ENCODE results near the gene ENDOG.

ENDOG gene

DNA sequence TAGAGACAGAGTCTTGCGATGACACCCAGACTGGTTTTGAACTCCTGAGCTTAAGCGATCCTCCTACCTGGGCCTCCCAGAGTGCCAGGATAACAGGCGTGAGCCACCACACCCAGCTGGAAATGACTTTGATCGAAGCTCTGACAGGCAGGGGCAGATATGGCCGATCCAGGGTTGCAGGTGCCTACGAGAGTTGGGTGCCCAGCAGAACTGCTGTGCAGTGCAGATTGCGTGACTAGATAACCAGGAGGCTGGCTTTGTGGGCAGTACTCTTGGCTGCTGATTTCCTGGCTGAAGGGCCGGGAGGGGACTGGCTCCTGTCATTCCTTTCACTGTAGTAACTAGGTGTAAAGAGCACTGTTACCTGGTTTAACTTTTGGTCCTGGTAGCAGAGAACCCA lies 19.4 kb upstream of the ENDOG start:
- DNase-seq (ENCODE audit: low read depth in 4 of 4, low spot score in 1 of 4) = no peak

DNA sequence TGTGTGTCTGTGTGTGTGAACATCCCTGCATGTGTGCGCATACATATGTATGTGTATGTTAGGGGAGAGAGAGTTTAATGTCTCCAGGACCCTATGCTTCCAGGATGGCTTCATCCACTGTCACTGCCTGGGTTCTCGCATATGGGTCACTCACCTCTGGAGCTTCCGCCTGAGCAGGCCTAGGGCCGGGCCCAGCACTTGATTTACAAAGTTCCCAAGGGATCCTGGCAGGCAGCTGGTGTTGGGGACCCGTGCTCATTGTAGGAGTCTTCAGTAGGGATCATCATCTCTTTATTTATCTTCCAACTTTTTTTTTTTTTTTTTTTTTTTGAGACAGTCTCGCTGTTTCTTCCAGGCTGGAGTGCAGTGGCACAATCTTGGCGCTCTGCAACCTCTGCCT lies 18.2 kb upstream of the ENDOG start:
- DNase-seq (ENCODE audit: low read depth in 4 of 4, low spot score in 1 of 4) = no peak

DNA sequence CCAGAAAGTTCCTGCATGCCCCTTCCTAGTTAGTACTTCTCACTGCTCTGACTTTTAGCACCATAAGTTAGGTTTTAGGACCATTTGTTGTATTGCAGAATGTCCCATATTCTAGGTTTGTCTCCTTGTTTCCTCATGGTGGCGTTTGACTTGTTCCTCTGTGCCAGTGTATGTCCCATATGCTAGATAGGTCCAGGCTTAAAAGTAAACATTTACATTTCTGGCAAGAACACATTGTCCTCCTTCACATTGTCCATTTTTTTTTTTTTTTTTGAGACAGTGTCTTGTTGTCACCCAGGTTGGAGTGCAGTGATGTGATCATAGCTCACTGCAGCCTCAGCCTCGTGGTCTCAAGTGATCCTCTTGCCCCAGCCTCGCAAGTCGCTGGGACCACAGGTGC lies 15.8 kb upstream of the ENDOG start:
- DNase-seq (ENCODE audit: low read depth in 4 of 4, low spot score in 1 of 4) = no peak

DNA sequence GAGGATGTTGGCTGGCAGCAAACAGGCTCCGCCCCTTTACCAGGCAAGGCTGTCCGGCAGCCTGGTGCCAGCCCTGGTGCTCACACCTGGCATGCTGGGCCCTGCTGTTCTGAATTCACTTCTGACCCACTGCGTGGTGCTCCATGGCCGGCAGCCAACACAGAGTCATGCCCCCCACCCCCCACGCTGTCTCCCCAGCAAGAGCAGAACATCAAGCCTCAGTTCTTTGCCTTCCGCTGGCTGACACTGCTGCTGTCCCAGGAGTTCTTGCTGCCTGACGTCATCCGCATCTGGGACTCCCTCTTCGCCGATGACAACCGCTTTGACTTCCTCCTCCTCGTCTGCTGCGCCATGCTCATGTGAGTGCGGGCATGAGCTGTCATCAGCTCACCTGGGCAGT lies 12.6 kb upstream of the ENDOG start:
- no peak for DNase-seq (ENCODE audit: low read depth in 4 of 4, low spot score in 1 of 4)

DNA sequence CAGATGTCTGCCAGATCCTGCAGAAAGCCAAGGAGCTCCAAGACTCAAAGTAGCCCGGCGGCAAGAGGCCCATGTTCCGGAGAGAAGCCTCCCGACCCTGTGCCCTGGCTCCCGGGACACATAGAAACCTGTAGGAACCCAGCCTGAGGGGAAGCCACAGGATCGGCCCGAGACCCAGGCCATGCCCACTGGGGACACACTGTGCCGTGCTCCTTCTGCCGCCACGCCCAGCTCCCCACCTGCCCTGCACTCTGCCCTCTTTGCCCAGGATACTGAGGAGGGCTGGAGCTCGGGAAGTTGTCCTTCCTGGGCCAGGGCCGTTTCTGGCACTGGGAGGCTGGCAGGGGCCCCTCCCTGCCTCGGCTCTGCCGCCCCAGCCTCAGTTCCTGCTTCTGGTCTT lies 10.5 kb upstream of the ENDOG start:
- no peak for DNase-seq (ENCODE audit: low read depth in 4 of 4, low spot score in 1 of 4)

DNA sequence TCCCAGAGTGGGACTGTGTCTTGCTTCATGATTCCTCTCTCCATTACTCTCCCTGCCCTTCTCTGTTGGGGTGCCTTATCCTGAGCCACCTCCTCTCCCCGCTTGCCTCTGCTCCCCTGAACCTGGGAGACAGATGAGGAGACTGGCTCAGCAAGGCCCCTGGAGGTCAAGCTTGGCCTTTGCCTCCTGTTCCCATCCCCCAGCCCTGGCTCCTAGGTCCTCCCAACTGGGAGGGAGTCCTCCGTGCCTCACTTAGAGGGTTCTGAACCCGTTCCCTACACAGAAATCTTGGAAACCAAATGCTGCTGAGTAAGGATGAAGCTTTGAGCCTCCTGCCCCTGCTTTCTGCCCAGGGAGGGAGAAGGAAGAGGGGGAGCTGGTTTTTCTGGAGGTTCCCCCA lies 9.8 kb upstream of the ENDOG start:
- no peak for DNase-seq (ENCODE audit: low read depth in 4 of 4, low spot score in 1 of 4)

DNA sequence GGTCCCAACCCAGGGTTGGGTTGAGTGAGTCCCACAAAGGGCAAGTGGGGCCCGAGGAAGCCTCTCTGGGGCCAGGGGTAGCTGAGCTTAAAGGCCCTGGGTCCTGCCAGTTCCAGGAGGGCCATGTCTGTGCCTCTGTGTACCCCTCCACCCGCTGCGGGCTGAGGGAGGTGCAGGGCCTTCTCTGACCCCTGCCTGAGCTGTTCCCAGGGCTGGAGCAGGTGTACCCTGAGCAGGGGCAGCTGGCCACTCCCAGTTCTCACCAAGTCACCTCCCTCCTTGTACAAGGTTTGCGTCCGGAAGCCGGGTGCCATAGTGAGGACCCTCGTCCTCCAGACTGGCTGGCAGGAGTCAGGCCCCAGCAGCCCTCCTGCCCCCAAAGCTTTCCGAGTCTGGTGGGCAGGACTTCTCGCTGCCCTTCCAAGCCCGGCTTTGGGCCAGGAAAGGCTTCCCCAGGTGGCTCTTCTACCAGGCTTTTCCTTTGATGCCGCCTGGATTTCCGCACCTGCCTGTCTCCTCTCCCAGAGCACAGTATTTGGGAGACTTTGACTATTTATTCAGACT lies 9.2 kb upstream of the ENDOG start:
- DNase-seq (ENCODE audit: low read depth in 4 of 4, low spot score in 1 of 4) = no peak

DNA sequence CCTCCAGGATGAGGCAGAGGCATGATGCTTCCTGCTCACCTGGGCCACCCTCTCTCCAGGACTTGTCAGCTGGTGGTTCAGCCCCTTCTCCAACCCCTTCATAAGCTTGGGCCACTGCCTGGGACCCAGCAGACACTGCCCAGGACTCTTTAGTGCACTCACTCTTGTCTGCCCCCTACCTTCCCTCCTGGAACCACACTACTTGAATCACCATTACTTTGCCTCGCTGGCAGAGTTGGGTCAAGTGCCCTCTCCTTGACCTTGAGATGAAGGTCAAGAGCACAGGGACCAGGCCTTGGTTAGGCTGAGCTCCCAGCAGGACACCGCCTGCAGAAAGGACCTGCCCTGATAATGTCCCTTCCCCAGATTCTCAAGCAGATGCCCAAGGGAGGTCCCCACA lies 8.5 kb upstream of the ENDOG start:
- DNase-seq (ENCODE audit: low read depth in 4 of 4, low spot score in 1 of 4) = no peak

DNA sequence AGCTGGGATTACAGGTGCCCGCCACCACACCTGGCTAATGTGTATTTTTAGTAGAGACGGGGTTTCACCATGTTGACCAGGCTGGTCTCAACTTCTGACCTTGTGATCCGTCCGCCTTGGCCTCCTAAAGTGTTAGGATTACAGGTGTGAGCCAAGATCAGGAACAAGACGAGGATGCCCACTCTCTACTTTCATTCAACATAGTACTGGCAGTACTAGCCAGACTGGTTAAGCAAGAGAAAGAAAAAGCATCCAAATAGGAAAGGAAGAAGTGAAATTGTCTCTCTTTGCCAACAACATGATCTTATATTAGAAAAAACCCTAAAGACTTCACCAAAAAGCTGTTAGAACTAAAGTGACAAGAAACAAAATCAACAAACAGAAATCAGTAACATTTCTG lies 7.4 kb upstream of the ENDOG start:
- no peak for DNase-seq (ENCODE audit: low read depth in 4 of 4, low spot score in 1 of 4)

DNA sequence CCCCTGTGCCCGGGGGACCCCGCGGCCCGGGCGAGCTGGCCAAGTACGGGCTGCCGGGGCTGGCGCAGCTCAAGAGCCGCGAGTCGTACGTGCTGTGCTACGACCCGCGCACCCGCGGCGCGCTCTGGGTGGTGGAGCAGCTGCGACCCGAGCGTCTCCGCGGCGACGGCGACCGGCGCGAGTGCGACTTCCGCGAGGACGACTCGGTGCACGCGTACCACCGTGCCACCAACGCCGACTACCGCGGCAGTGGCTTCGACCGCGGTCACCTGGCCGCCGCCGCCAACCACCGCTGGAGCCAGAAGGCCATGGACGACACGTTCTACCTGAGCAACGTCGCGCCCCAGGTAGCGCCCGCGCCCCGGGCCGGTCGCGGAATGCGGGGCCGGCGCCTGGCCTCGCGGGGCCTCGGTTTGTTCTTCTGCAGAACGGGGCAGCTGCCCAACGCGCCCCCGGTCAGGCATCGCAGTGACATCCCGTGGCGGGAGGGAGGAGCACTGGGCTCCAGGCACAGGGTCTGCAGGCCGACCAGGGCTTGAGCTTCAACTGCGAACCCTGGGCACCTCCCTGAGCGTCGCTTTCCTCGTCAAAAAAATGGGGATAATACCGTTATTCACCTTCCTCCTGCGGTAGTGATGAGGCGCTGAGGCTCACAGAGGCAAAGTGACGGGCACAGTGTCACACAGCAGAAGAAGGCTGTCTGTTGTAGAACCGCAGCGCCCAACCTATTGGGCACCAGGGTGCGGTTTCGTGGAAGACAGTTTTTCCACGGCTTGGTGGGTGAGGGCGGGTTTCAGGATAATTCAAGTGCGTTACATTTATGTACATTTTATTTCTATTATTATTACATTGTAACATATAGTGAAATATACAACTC lies 777 bp downstream of the ENDOG start:
- DNase-seq (ENCODE audit: low read depth in 4 of 4, low spot score in 1 of 4) = peak in 3 of 4 experiments; percentile 21 to 46 (median 27)

DNA sequence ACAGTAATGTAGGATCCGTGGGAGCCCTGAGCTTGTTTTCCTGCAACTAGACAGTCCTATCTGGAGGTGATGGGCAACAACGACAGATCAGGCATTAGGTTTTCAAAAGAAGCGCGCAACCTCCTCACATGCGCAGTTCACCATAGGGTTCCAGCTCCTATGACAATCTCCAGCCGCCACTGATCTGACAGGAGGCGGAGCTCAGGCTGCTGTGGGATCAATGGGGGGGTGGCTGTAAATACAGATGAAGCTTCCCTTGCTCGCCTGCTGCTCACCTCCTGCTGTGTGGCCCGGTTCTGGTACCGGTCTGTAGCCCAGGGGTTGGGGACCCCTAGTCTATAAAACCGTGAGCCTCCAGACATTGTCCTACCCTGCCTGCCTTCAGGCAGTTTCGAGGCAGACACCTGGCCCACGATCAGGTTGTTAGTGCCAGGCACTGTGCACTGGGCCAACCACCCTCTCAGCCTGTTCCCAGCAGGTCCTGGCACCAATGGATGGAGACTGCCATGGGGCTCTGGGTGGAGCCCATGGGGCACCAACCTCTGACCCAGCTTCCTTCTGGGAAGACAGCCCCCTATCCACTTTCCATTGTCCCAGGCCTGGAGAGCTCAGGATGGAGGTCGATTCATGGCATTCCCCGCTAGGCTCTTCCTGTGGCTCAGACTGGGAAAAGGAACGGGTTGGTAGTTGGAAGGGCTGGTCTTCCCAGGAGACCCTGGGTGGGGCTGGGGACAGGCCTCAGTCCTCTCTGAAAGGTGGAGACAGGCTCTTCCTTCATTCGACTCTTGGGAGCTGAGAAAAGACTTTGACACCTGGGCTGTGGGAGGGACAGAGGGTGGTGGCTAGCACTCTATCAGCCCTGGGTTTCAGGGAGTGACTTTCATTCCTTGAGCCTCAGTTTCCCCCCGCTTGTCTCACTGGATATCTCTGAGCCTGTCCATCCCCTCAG lies 1.7 kb downstream of the ENDOG start:
- no peak for DNase-seq (ENCODE audit: low read depth in 4 of 4, low spot score in 1 of 4)

DNA sequence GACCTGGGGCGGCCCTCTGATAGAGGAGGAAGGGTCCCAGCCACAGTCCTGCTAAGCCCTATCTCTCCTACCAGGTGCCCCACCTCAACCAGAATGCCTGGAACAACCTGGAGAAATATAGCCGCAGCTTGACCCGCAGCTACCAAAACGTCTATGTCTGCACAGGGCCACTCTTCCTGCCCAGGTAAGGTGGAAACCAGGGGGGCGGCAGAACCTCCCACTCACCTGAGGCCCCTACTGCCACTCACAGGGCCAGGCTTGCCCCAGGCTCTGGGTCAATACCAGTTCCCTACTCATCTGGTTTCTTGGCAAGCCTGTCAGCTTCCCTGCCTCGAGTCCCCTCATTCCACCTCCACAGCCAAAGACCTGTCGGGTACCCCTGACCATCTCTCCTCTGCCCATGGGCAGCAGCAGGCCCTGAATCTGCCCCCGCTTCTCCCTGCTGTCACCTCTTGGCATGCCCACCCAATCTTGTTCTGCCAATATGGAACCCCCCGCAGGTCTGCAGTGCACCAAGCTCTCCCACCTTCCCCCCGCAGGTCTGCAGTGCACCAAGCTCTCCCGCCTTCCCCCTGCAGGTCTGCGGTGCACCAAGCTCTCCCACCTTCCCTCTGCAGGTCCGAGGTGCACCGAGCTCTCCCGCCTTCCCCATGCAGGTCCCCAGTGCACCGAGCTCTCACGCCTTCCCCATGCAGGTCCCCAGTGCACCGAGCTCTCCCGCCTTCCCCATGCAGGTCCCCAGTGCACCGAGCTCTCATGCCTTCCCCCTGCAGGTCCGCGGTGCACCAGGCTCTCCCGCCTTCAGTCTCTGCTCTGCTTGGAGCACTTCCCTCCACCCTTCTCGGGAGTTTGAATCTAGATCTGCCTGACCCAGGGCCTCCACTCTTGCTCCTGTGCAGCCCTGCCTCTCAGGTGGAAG lies 2.6 kb downstream of the ENDOG start:
- no peak for DNase-seq (ENCODE audit: low read depth in 4 of 4, low spot score in 1 of 4)

DNA sequence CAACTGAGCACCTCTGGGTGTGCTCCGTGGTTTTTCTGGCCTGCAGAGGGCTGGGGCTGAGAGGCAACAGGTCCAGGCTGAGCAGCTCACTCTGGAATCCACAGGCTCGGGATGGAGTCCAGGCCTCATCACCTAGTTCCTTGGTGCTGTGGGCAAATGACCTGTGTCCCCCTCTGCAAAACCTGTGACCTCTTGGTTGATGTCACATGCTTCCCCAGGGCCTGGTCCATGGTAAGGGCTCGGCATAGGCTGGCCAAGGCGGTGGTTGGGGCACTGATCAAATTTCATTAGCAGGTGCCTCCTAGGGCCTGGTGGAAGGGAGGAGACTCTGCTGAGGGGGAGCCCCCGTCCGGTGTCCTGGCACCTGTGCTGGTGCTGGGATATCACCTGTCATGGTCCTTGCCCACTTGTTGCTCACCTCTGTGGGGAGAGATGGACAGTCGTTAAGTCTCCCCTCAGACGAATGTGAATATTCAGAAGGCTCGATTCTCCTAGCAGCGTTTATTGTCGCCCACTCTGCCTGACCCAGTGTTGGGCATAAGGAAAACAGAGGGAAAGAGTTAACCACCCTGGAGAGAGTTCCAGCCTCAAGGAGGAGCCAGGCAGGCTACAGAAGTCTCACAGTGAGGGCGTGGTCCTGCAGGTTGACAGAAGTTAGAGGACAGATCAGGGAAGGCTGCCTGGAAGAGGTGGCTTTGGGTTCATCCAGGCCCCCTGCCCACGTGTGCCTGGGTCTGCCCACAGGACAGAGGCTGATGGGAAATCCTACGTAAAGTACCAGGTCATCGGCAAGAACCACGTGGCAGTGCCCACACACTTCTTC lies 3.5 kb downstream of the ENDOG start:
- no peak for DNase-seq (ENCODE audit: low read depth in 4 of 4, low spot score in 1 of 4)

DNA sequence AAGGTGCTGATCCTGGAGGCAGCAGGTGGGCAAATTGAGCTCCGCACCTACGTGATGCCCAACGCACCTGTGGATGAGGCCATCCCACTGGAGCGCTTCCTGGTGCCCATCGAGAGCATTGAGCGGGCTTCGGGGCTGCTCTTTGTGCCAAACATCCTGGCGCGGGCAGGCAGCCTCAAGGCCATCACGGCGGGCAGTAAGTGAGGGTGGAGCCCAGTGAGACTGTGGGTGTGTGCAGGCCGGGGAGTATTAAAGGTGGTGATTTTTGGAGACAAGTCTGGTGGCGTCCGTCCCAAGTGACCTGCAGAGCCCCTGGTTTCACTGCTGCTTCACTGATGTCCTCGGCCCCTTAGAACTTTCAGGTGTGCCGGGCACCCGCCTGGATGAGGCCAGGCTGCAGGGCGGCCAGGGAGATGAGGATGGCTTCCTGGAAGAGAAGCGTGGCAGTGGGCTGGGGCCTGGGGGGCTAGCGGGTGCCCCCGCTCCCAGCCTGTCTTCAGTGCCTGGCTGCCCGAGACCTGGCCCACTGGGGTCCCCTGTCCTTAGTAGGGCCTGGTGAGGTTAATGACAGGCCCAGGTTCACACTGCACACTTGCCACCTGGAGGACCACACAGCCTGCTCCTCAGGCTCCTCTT lies 4.2 kb downstream of the ENDOG start:
- no peak for DNase-seq (ENCODE audit: low read depth in 4 of 4, low spot score in 1 of 4)

DNA sequence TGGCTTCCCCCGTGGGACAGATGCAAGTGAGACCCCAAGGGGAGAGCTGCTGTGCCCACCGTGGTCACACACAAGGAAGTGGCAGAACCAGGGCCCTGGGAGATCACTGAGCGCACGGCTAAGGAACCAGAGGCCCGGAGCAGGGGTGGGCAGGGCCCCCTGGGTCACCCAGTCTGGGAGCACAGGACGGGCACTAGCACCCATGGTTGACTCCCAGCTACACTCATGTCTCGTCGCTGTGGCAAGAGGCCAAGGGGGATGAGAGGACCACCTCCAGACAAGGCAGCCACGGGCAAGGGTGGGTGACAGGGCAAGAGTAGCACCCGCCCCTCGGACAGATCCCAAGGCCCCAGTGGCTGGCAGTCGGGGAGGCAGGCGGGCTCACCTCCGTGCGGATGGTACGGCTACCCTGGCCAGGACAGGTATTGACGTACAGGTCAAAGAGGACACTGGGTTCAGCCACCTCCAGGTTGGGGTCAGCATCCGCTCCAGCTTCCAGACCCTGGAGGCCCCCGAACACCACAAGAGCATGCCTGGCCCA lies 5.1 kb downstream of the ENDOG start:
- DNase-seq (ENCODE audit: low read depth in 4 of 4, low spot score in 1 of 4) = no peak

DNA sequence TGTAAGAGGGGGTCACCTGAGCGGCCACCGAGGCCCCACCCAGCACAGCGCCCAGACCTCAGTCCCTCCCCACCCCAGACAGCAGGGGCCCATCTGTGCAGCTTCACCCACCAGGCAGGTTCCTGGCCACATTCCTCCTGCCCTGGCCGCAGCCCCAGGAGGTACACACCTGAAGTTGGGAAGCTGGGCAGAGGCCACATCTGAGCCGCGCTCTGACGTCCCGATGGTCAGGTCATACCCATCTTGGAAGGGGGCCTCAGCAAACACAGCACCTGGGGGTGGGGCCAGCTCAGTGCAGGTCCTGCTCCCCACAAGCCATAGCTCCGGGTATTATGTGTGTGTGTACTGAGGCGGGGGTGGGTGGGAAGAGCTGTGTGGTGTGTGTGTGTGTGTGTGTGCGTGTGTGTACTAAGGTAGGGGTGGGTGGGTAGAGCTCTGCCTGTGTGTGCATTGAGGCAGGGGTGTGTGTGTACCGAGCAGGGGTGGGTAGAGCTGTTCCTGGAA lies 5.7 kb downstream of the ENDOG start:
- DNase-seq (ENCODE audit: low read depth in 4 of 4, low spot score in 1 of 4) = no peak

DNA sequence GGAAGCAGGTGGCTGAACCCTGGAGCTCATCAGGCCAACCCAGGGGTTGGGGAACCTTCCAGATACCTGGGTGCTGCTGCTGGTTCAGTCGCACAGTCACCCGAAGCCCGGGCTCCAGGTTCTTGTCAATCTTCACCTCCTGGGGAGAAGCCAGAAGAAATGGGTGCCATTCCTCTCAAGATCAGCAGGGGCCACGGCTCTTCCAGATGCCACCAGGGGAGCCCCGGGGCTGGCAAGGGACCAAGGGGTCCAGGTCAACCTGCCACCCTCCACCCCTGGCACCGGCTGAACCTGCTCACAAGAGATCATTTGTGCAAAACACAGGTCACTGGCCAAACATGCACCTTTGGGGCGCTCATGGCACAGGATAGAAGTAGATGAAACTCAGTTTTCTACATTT lies 6.6 kb downstream of the ENDOG start:
- no peak for DNase-seq (ENCODE audit: low read depth in 4 of 4, low spot score in 1 of 4)

DNA sequence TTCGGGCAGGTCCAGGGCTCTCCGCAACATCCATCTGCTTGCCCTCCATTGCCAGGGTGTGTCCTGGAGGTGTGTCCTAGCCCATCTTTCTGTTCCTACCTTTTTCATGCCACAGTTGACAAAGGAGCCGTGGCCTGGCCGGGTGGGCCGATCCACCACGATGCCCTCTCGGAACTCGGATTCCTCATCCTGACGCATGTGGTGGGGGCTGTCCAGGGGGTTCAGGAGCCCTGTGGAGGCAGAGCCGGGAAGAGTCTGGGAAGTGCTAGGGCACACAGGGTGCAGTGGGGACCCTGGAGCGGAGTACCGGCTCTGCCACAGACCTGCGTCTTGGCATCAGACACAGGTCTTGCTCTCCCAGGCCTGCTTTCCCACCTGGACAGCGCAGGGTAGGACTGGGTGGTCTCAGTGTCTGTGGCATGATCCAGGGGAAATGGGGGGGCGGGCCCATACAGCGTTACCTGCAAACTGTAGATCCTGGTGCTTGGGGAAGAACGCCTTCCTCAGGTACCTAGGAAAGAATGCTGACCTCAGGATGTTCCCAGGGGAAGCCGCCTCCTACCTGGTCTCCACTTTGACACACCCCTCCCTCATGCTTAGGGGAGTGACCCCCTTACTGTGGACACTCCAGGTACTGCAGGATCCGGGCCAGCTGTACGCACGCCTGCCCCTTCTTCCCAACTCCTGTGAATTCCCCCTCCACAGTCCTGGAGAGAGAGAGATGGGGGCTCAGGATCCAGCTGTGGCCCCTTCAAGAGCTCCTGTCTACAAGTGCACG lies 7.8 kb downstream of the ENDOG start:
- no peak for DNase-seq (ENCODE audit: low read depth in 4 of 4, low spot score in 1 of 4)

Measured in stimulated activated CD4-positive, alpha-beta T cell treated with anti-CD3 and anti-CD28 coated beads, Interleukin-1b, Interleukin-23, amount 100 ng/mL, for 24 hours (primary cell).